SK-N-SH treated with all-trans-retinoic acid at 6 μM for 48 hours (cell line): ENCODE data around the gene CDCP1.

Source experiments
- ATAC-seq: fragments of 200-7000 bp; cut with Tn5 transposase; 3 replicates; pipeline ENCODE4 v1.9.1; 2020; ENCODE audit warnings: mild to moderate bottlenecking, moderate library complexity
- ARNTL ChIP-seq: fragments of 450-650 bp; formaldehyde crosslinking; IDR thresholded peaks from 2 replicates; pipeline ENCODE4 v1.5.0; 2020; ENCODE audit warnings: low read depth, mild to moderate bottlenecking, moderate library complexity, borderline replicate concordance
- BACH2 ChIP-seq: fragments of 250-450 bp; sonication (Bioruptor Pico); IDR thresholded peaks from 2 replicates; pipeline ENCODE4 v1.9.0; 2021; ENCODE audit warnings: mild to moderate bottlenecking, borderline replicate concordance
- CSDC2 ChIP-seq: fragments of 250-450 bp; sonication (Bioruptor Pico); IDR thresholded peaks from 2 replicates; pipeline ENCODE4 v1.5.0; 2020; ENCODE audit warnings: mild to moderate bottlenecking, moderate library complexity
- CSRNP3 ChIP-seq: fragments of 250-450 bp; sonication (Bioruptor Pico); IDR thresholded peaks from 2 replicates; pipeline ENCODE4 v1.5.1; 2021; ENCODE audit warnings: mild to moderate bottlenecking, moderate library complexity
- ESRRG ChIP-seq: fragments of 250-450 bp; sonication (Bioruptor Pico); IDR thresholded peaks from 2 replicates; pipeline ENCODE4 v1.6.1; 2021; ENCODE audit warnings: mild to moderate bottlenecking
- GLIS3 ChIP-seq: fragments of 250-450 bp; sonication (Bioruptor Pico); IDR thresholded peaks from 2 replicates; pipeline ENCODE4 v1.5.0; 2020; ENCODE audit warnings: mild to moderate bottlenecking, moderate library complexity
- ISL1 ChIP-seq: fragments of 250-450 bp; sonication (Bioruptor Pico); IDR thresholded peaks from 2 replicates; pipeline ENCODE4 v2.1.2; 2022; ENCODE audit warnings: mild to moderate bottlenecking, moderate library complexity
- OSR1 ChIP-seq: fragments of 250-450 bp; sonication (Bioruptor Pico); IDR thresholded peaks from 2 replicates; pipeline ENCODE4 v1.8.0; 2022; ENCODE audit warnings: moderate library complexity, mild to moderate bottlenecking, inconsistent platforms
- PATZ1 ChIP-seq: fragments of 250-450 bp; sonication (Bioruptor Pico); IDR thresholded peaks from 2 replicates; pipeline ENCODE4 v1.8.0; 2020; ENCODE audit warnings: mild to moderate bottlenecking, moderate library complexity, borderline replicate concordance
- PPARA ChIP-seq: fragments of 250-450 bp; sonication (Bioruptor Pico); IDR thresholded peaks from 2 replicates; pipeline ENCODE4 v1.5.0; 2020; ENCODE audit warnings: mild to moderate bottlenecking, borderline replicate concordance
- RARB ChIP-seq: fragments of 250-450 bp; sonication (Bioruptor Pico); IDR thresholded peaks from 2 replicates; pipeline ENCODE4 v1.8.0; 2021; ENCODE audit warnings: mild to moderate bottlenecking, moderate library complexity
- SNAI2 ChIP-seq: fragments of 250-450 bp; sonication (Bioruptor Pico); IDR thresholded peaks from 2 replicates; pipeline ENCODE4 v1.5.0; 2020; ENCODE audit warnings: mild to moderate bottlenecking, moderate library complexity
- TCF4 ChIP-seq: fragments of 250-450 bp; sonication (Bioruptor Pico); IDR thresholded peaks from 2 replicates; pipeline ENCODE4 v1.8.0; 2021; ENCODE audit warnings: mild to moderate bottlenecking, moderate library complexity, borderline replicate concordance
- TOX ChIP-seq: fragments of 250-450 bp; sonication (Bioruptor Pico); IDR thresholded peaks from 2 replicates; pipeline ENCODE4 v1.8.0; 2021; ENCODE audit warnings: mild to moderate bottlenecking, moderate library complexity, borderline replicate concordance
- TSHZ2 ChIP-seq: fragments of 250-450 bp; sonication (Bioruptor Pico); IDR thresholded peaks from 2 replicates; pipeline ENCODE4 v1.5.0; 2020; ENCODE audit warnings: mild to moderate bottlenecking, moderate library complexity
- ZC3H10 ChIP-seq: fragments of 250-450 bp; sonication (Bioruptor Pico); IDR thresholded peaks from 2 replicates; pipeline ENCODE4 v1.5.1; 2021; ENCODE audit warnings: mild to moderate bottlenecking, moderate library complexity
- ZFP3 ChIP-seq: fragments of 250-450 bp; sonication (Bioruptor Pico); IDR thresholded peaks from 2 replicates; pipeline ENCODE4 v1.5.0; 2020; ENCODE audit warnings: mild to moderate bottlenecking, moderate library complexity
- ZNF565 ChIP-seq: fragments of 450-650 bp; formaldehyde crosslinking; conservative IDR thresholded peaks from 2 replicates; pipeline ENCODE4 v1.5.0; 2020; ENCODE audit warnings: low read depth, mild to moderate bottlenecking, moderate library complexity
- ZNF70 ChIP-seq: fragments of 450-650 bp; formaldehyde crosslinking; IDR thresholded peaks from 2 replicates; pipeline ENCODE4 v1.5.0; 2020; ENCODE audit warnings: mild to moderate bottlenecking, moderate library complexity
- ZNF8 ChIP-seq: fragments of 450-650 bp; formaldehyde crosslinking; IDR thresholded peaks from 2 replicates; pipeline ENCODE4 v1.5.0; 2020; ENCODE audit warnings: mild to moderate bottlenecking, moderate library complexity
- TF ChIP-seq, protein P1 (sequence below): fragments of 250-450 bp; sonication (Bioruptor Pico); IDR thresholded peaks from 2 replicates; pipeline ENCODE4 v1.5.1; 2020; ENCODE audit warnings: low read depth, mild to moderate bottlenecking, moderate library complexity

CDCP1 gene

GRCh38 chr3:45127130-45127822 is 18.9 kb downstream of the CDCP1 start:
- no peak for TF ChIP-seq PATZ1 (CRISPR knock-in tag)
- ATAC-seq = no peak

DNA sequence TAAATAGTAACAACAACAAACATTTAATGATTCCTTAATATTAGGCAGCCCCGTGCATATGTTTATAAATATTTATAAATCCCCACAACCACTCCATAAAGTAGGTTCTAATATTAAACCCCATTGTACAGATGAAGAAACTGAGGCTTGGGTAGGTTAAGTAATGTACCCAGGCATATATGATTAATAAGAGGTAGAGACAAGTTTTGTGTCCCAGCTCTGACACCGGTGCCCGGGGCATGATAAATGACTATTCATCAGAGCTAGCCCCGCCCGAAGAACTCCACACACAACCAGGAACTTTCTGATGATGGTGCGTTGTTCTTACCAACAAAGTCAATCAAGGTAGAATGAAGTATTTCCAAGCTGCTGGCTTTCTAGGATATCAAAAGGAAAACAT is 19.4 kb downstream of the CDCP1 start:
- TF ChIP-seq TOX (CRISPR knock-in tag) = no peak
- TF ChIP-seq ARNTL (CRISPR knock-in tag) = no peak
- TF ChIP-seq ZNF565 = no peak
- TF ChIP-seq GLIS3 (CRISPR knock-in tag) = no peak
- no peak for TF ChIP-seq CSDC2 (CRISPR knock-in tag)
- TF ChIP-seq ZNF8 (CRISPR knock-in tag) = no peak
- no peak for TF ChIP-seq OSR1 (CRISPR knock-in tag)
- no peak for TF ChIP-seq PPARA (CRISPR knock-in tag)
- TF ChIP-seq BACH2 (CRISPR knock-in tag) = no peak
- ATAC-seq = no peak

- no peak for ATAC-seq
- TF ChIP-seq SNAI2 (CRISPR knock-in tag) = no peak
- TF ChIP-seq PATZ1 (CRISPR knock-in tag) = no peak
- no peak for TF ChIP-seq ZNF70
- no peak for TF ChIP-seq ZC3H10 (CRISPR knock-in tag)
- no peak for TF ChIP-seq ISL1
- no peak for TF ChIP-seq CSRNP3 (CRISPR knock-in tag)
- no peak for TF ChIP-seq TCF4 (CRISPR knock-in tag)
- TF ChIP-seq ZNF565 = no peak
- no peak for TF ChIP-seq ESRRG (CRISPR knock-in tag)
- no peak for TF ChIP-seq CSDC2 (CRISPR knock-in tag)
- TF ChIP-seq OSR1 (CRISPR knock-in tag) = no peak
- TF ChIP-seq RARB = no peak
Measured at GRCh38 chr3:45125550-45126026, 20.6 kb downstream of the CDCP1 start.

DNA sequence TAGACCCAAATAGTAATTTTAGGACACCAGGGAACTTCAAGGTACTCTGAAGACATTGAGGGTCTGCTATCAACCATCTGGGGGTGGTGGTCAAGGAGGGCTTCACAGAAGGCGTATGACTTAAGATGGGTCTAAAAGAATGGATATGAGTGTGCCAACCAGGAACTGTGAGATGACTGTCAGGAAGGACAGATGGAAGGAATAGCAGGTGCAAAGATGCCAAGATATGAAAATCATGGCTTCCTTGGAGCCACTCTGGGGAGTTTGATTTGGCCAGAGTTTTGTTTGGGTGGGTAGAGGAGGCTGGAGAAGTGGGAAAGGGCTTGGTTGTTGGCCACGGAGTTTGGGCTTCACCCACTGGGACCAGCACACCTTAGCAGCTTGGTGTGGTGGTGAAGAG is 21.2 kb downstream of the CDCP1 start:
- TF ChIP-seq BACH2 (CRISPR knock-in tag) = no peak
- no peak for TF ChIP-seq RARB
- TF ChIP-seq ISL1 = no peak
- no peak for TF ChIP-seq ZNF565
- TF ChIP-seq CSRNP3 (CRISPR knock-in tag) = no peak
- TF ChIP-seq ZC3H10 (CRISPR knock-in tag) = no peak
- no peak for TF ChIP-seq PPARA (CRISPR knock-in tag)
- no peak for TF ChIP-seq ESRRG (CRISPR knock-in tag)
- no peak for TF ChIP-seq SNAI2 (CRISPR knock-in tag)
- TF ChIP-seq TCF4 (CRISPR knock-in tag) = no peak
- TF ChIP-seq, protein P1, sequence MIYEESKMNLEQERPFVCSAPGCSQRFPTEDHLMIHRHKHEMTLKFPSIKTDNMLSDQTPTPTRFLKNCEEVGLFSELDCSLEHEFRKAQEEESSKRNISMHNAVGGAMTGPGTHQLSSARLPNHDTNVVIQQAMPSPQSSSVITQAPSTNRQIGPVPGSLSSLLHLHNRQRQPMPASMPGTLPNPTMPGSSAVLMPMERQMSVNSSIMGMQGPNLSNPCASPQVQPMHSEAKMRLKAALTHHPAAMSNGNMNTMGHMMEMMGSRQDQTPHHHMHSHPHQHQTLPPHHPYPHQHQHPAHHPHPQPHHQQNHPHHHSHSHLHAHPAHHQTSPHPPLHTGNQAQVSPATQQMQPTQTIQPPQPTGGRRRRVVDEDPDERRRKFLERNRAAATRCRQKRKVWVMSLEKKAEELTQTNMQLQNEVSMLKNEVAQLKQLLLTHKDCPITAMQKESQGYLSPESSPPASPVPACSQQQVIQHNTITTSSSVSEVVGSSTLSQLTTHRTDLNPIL (CRISPR knock-in tag) = no peak
- TF ChIP-seq GLIS3 (CRISPR knock-in tag) = no peak
- no peak for TF ChIP-seq ZFP3
- no peak for TF ChIP-seq TSHZ2 (CRISPR knock-in tag)
- TF ChIP-seq OSR1 (CRISPR knock-in tag) = no peak
- no peak for ATAC-seq
